GM18517 (cell line): ENCODE measurements around the gene ISCA2.

ENCODE experiments used
- ATAC-seq: cut with Tn5 transposase; IDR thresholded peaks from one replicate; pipeline ENCODE4 v1.9.1; 2021; ENCODE audit warnings: mild to moderate bottlenecking, moderate library complexity; ENCODE audit not compliant: unreplicated experiment

ISCA2 gene

DNA sequence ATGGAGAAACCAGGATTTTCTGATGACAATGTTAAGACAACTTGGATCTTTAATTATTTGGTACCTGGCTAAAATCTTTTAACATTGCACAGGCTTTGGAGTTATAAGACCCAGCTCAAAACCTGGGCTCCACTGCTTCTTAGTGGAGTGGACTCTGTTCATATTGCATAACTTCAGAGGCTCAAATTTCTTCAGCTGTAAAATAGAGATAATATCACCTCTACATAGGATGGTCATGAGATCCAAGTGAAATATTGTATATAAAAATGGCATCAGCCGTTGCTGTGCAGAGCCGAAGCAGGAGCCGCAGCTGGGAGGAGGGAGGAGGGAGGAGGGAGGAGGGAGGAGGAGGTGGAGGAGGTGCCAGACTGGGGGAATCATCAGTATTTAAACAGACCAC lies 11.0 kb upstream of the ISCA2 start:
- ATAC-seq, result no peak

DNA sequence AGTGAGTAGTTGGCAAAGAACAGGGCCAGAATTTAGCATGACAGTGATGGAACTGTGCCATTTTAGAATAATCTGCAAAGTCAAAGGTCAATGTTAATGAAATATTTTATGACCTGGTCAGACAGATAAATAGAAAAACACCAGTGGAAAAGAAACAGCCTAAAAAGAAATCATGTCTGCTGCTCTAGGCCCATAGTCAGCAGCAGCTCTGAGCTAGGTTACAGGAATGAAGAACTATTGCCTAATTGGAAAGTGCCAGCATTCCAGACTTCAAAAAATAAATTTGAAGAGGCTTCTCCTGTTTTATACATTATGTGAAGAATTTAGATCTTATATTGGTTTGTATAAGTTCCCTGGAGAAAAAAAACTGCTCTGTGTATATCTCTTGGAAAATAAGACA lies 10.2 kb upstream of the ISCA2 start:
- ATAC-seq, result no peak

DNA sequence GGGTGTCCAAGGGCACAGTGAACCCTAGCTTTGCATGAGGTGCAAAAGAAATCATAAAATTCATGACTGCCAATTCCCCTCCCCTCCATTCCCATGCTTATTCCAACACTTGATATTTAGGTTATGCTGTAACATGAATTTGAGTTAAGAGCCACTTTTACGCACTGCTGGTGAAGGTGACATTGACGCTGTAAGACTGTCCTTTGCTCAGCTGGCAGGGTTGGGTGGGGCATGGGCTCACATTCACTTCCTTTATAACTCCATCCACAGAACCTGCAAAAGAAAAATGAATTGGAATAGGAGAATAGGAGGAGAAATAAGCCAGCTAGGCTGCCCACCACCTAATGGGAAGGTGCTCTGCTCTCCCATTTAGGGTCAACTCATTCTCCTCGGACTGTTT lies 7.4 kb upstream of the ISCA2 start:
- no peak for ATAC-seq

DNA sequence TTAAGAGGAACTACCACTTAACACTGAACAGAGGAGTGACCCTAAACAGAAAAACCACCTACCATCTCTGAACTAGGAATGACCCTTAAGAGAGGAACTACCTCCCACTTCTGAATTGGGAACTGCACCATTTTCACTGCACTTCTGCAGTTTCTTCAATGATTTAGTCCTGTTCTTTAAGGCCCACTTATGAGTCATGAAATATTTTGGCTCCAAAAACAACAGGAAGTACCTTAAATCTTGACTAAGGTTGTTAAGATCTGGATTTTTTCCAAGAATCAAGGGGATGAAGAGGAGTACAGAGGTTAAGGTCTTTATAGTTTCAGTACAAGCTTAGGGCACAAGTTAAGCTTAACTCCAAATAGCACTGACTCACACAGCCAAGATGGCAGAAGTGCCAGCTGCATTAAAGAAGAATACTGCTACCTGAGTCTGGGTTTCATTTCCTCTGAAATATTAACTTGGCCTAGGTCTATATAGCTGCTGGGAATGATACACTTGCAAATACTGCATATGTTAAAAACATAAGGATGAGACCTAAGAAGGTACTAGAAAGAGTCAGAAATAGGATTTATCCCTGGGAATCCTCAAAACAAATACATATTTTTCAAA lies 4.7 kb upstream of the ISCA2 start:
- no peak for ATAC-seq

DNA sequence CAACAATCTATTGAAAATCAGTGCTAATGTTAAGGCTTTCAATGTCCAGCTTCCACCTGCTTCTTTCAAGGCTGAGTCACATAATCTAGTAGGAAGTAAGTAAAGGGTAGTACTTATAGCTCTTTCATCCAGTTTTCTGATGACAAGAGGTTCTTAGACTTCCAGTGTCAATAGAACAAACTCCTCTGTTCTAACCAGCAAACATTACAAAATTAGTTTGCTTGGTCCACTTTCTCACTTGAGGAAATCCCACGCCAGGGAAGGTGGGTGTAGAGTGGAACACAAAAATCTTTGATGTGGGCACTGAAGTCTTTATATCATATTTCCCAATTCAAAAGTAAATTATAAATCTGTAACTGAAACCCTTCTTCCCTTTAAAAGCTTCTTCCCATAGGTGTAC lies 3.1 kb upstream of the ISCA2 start:
- ATAC-seq, result no peak

DNA sequence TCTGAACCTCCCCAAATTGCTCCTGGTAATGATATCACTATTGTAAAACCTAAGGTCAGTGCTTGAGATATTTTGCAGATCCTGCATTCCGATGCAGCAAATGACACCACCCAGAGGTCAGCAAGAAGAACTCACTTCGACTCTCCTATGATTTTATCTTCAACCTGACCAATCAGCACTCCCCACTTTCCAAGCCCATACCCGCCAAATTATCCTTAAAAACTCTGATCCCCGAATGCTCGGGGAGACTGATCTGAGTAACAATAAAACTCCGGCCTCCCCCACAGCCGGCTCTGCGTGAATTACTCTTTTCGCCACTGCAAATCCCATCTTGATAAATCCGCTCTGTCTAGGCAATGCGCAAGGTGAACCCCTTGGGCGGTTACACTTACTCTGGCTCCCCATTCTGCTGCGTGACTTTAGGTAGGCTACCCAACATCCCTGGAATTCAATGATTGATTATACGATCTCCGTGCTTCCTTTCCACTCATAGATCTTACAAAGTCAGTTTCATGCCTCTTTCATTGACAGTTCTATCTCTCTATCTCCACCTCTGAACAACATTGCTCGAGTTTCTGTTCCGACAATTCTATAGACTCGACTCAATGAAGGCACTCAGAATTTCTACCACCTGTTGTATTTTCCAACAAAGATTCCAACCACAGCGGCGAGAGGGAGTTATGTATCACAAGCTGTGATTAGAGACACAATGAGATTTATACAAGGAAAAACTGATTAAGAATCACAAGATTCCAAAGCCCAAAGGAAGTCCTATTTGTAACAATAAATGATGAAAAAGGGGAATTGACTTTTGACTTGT lies 1.4 kb upstream of the ISCA2 start:
- ATAC-seq, result no peak

DNA sequence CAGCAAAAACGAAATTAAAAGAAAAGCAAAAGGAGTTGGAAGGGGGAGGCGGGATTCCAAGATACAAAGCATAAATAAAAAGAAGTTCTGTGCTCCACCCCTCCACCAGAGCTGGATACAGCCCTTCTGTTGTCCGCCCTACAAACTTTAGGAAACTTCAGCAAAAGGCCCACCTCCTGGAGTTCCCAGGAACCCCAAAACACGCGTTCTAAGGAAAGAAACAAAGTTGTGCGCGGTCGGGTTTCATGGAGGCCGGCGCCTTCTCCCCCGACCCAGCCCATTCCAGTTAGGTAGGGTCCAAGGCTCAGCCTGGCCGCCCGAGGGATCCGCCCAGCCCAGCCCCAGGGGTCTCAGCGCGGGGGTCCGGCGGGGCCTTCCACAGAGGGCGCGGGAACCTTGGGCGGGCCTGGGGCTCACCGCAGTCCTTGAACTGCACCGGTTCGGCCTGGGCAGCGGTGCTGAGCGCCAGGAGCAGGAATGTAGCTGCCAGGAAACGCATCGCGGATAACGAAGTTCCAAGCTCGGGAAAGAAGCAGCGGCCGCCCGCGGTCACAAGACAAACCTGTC lies 706 bp upstream of the ISCA2 start, which contains the start of gene NPC2:
Gene NPC2 (minus strand): TSS at position 530 of the 567 bp plus-strand sequence. CDS start 31 bp downstream, at position 499.
- ATAC-seq, result peak; percentile 18

DNA sequence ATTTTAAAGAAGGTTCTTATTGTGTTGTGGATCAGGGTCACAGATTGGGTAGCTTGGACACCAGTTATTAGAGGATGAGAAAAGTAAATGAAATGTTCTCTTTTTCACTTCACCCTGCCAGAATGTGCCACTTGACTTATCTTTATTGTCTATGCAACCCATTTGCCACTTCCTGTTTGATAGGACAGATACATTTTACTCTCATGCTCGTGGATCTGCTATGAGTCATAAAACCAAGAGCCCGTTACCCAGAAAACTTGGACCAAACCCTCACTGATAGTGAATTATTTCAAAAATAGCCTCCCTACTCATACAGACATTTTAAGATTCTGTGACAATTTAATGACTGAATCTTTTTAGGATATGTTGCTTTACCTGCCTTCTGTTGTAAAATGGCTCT lies 1.8 kb downstream of the ISCA2 start:
- no peak for ATAC-seq

DNA sequence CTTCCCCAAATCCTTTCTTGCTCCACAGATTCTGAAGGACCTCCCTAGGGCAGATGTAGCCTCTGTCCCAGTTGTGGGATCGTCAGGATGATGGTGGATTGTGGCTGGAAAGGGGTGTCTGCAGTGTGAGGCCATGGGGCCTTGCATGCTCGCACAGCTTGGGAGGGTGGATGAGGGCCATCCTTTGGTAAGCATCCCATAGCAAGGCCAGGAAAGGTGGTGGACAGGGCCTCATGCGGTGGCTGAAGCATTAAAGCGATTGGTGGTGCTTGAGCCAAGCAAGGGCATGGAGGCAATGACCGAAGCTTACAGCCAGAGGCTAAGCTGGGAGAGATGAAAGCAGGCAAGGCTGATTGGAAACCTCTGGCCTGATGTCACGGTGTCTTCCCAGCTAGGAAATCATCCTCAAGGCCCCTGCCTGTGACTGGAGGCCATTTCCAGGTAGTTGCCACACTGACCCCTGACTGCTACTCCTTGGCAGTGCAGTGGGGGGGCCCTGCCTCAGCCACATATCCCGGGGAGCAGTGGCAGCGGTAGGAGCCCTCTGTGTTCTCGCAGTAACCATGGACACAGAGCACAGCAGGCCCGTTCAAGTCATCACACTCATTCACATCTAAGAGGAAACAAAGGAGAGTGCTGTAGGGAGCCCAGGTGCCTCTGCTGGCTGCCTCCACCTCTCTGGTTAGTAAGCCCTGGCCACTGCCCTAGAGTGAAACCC lies 7.0 kb downstream of the ISCA2 start:
- ATAC-seq, result no peak

DNA sequence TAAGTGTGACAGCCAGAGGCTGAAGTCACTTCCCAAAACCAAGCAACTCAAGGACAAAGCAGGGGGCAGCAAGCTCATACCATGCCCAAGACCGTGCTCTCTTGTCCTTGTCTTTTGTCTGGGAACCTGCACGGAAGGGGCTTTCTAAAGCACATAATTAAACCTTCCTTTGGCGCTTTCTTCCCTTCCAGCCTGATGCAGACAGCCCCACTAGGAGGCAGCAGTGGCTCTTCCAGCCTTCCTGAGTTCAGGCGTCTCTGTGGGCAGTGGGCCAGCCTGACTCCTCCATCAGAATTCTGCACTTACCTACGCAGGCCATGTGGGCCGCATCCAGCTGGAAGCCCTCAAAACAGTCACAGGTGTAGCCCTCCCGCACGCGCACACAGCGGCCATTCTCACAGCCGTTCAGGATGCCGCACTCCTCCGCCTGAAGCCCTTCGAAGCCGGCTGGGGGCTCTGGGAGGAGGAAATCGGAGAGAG lies 7.6 kb downstream of the ISCA2 start:
- ATAC-seq, result no peak

DNA sequence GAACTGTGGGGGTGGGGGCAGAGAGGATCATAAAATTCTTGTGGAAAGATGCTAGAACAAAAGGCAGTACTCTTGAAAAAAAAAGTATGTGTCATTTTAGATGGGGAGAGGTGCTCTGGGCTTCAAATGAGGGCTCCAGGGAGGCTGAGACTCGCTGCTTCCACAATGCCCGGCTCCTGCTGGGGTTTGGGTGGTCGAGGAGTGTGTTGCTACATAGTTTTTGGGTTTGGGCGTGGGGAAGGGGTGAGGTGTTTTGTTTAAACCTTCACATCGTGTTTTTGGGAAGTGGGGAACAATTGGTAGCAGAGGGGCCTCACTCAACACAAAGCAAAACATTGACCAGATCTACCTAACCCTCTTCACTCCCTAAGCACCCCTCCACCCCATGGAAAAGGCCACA lies 8.1 kb downstream of the ISCA2 start:
- no peak for ATAC-seq

DNA sequence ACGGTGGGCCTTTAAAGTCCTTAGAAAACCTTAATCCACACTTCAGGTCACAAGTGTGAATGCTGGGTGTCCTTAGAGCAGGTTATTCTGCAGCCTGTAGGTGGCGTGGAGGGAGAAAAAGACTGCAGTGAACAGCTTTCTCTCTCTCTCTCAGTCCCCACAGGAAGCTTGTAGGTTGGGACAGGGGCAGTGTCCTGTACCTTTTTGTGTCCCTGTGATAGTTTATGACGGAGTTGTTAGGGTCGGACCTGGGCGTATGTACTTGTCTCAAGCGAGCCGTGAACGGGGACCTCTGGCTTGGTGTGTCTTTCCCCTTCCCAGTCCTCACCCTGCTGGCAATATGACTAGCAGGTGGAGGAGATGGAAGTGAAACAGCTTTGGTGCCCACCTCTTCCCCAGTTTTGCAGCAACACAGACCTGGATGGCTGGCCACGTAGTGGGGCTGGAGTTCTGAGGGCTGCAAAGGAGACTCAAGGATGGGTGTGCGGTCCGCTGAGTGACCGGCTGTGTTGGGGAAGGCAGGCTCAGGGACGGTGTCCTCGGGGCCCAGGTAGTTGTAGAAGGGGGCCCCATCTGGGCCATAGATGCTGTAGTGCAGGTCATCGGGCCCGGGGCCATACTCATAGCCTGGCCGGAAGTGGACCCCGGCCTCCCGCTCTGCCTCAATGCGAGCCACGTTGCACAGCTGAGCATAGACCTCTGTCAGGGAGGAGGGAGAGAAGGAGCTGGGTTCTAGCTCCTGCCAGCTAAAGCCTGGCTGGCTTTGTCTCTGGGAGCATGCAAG lies 8.9 kb downstream of the ISCA2 start:
- no peak for ATAC-seq

DNA sequence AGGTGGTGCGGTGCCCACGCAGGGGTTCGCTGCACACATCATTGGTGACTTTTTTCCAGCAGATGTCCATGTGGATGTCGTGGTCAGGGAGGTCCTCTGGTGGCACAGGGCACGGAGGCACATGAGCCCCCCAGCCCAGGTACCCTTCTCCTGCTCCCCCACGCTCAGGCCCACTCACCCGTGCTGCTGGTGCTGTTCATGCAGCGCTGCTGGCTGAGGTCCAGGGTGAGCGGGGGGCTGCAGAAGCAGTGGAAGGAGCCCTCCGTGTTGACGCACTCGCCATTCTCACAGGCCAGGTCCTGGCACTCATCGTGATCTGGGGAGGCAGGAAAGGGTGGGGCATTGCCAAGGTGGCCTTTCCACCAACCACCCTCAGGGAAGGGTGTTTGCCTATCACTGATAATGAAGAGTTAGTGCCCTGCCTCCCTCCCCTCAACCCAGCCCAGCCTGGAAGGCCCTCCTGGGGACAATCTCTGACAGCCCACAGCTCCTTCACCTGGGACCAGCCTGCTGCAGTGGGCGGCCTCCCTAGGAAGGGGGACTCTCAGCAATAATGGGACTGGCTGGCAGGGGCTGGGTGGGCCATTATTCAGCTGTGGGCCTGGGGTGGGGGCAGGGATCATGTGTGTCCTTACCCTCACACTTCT lies 9.8 kb downstream of the ISCA2 start:
- no peak for ATAC-seq

DNA sequence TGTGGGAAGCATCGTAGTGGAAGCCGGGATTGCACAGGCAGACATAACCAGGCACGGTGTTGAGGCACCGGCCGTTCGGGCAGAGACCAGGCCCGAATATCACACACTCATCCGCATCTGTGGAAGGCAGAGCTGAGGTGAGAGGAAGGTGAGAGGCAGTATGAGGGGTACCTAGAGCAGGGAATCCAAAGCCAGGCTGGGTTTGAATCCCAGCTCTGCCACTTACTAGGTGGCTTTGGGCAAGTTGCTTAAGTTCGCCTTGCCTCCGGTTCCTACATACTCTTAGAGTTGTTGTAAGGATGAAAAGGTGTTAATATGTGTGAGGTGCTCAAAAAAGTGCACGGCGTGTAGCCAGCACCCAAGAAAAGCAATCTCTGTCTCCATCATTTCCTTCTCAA lies 10.4 kb downstream of the ISCA2 start:
- no peak for ATAC-seq

DNA sequence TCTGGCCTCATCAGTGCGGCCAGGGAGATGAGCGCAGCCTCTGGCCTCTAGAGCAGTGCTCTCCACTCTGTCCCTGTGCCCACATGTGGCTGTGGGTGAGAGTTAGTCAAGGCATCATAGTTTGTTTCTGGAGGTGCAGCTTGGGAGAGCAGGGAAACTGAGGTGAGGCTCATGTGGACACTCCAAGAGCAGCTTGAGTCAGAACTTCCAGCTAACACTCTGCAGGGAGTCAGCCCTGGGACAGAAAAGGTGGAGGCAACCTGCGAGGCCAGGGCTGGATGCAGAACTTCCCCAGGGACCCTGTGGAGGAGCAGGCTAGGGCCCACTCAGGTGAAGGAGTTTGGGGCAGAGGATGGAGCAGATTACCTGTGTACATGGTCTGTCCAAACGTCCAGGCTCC lies 10.8 kb downstream of the ISCA2 start:
- no peak for ATAC-seq

DNA sequence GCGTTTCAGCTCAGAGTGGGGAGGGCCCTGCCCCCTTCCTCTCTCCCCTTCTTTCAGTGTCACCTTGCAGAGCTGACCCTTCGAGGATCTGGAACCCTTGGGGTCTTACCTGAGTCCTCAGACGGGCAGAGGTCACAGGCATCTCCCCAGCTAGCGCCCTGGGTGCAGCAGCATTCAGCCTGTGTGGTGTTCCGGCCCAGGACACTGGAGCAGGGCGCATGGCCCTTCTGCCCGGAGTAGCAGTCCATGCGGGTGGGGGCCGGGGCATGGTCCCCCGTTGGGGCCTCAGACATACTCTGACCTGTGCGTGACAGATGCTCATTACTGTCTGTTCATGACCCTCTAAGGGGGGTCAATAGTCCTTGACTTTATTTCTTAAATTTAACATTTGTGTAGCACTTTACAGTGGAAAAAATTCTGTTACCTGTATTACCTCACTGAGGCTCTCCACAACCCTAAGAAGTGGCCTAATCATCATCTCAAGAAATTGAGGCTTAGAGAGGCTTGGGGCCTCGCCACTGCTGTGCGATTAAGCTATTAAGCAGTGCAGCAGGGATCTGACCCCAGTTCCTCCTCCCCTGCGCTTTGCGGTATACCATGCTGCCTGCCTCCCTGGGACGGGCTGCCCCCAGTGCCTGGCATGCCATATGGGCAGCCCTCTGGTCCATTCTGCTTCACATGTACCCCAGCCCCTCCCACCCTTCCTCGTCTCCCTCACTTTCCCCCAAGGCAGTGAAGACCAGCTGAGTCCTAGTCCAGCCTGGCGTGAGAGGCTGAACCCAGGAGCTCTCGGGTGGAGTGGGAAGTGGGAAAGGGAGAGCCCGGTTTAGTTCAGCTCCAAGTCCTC lies 11.5 kb downstream of the ISCA2 start:
- ATAC-seq, result no peak

DNA sequence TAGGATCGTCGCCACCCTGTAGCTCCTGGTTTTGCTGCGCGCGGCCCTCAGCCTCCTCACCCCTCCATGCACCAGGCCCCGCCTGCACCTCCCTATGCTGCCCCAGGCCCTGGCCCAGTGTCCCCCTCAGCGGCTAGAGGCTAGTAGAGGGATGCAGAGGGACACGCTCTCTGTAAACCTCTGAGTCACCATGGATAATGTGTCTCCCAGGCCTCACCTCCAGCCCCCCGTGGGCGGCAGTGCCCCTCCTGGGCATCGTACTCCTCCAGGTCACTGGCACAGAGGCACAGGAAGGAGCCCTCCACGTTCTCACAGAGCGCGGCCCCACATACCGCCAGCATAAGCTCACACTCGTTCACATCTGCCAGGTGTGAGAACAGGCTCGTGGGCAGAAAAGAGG lies 12.3 kb downstream of the ISCA2 start:
- no peak for ATAC-seq

DNA sequence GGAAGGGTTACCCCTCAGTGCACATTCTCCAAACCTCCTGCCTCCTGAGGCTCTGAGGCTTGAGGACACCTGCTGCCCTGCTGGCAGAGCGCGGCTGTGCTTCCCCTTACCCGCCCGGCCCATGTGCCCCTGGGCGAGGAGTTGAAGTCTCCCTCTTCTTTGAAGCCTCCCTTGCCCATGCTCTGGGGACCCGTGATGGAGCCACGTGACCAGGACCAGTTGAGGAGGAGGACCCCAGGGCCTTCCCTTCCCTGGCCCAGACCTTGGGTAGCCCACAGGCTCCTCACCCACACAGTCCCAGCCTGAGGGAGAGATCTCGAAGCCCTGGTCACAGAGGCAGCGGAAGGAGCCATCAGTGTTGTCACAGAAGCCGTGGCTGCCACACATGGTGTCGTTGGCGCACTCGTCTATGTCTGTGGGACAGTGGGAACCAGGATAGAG lies 12.9 kb downstream of the ISCA2 start:
- ATAC-seq, result no peak

DNA sequence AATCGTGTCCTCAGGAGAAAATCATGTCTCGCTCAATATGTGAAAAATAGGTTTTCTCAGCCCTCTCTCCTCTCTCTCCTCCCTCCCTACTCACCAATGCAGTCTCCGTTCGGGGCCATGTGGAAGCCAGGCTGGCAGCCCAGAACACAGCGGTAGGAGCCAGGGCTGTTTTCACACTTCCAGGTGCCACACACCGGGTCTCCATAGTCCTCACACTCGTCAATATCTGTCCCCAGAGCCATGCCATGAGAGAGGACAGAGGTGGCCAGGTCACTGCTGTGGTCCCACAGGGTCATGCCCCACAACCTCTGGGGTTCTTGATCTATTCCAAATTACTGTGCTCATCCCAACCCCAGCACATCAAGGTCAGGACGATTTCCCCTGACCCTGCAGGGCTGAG lies 13.5 kb downstream of the ISCA2 start:
- no peak for ATAC-seq
